Measurements from ENCODE around the gene GRIA4. TPM values are rescaled to one million over a fixed set of nuclear protein-coding genes. Genes with fewer than 3 reads are reported as not detected.

Gene GRIA4
- total and polyA plus RNA-seq, 2 of the 13 experiments (the other 11 are each of a cell fraction or from before 2014, with no cell fraction given) = not detected

GRCh38 chr11:106014035-106014434 lies 404.2 kb downstream of the GRIA4 start:
- intact Hi-C loops (cut with micrococcal nuclease; ENCODE audit: unreplicated experiment) = no loop called here

More at GRCh38 chr11:106014035-106014434, 404.2 kb downstream of the GRIA4 start:
- no peaks in the 10 kb centered on the region for H4K20me1 ChIP-seq (ENCODE audit: insufficient read depth, low read length)
- H3K4me2 ChIP-seq (ENCODE audit: low read depth, low read length) = no peak overlapping the region
- H3K9ac ChIP-seq (ENCODE audit: insufficient read depth, low read depth, low read length) = no peak overlapping the region
- ChIA-PET CTCF (ENCODE audit: low intra/inter-chr PET ratio, low total read pairs) (no interaction called here), POLR2A (no interaction called here)
- no TSS peak for BruUV-seq (replicated peaks)
- DNase-seq (ENCODE audit: low spot score) (no peak), FAIRE-seq (no peak), ATAC-seq (no peak)
- no peak overlapping the region for H2AFZ ChIP-seq (ENCODE audit: low read length)
- peaks cover 22% of the 10 kb centered on the region for H3K4me1 ChIP-seq (ENCODE audit: insufficient read depth, low read length)
- H3K4me3 ChIP-seq (replicated peaks in 1 of 3; ENCODE audit: insufficient read depth in 1 of 3, low read depth in 2 of 3, low read length in 3 of 3) = no peak overlapping the region
- H3K27me3 ChIP-seq (ENCODE audit: control insufficient read depth in 1 of 2, insufficient read depth in 2 of 2, low read length in 2 of 2) = no peaks in the 10 kb centered on the region
- no peaks in the 10 kb centered on the region for H3K9me3 ChIP-seq (ENCODE audit: low read length)
- no peak overlapping the region for H3K27ac ChIP-seq (ENCODE audit: extremely low read length, insufficient read depth, low read length)
- TF ChIP-seq TEF (CRISPR knock-in tag; IDR thresholded peaks at IDR 0.05) (peak; percentile 31; the same call in 1 of the 2 replicates), ZNF710 (CRISPR knock-in tag; IDR thresholded peaks at IDR 0.05; ENCODE audit: borderline replicate concordance) (no peak), PHF20 (CRISPR knock-in tag; IDR thresholded peaks at IDR 0.05) (no peak)
- in situ Hi-C loops (cut with HindIII; ENCODE audit: extremely low pct_ligation_motif_present, low pct_unique_long_range_greater_than_20kb) = no loop called here
- 41% methylated on average over 2 of the region's 2 CpGs for WGBS (ENCODE audit: low lambda C conversion rate)
- peaks cover 3% of the 10 kb centered on the region for H3K79me2 ChIP-seq (ENCODE audit: insufficient read depth, low read length)
- H3K36me3 ChIP-seq (replicated peaks in 1 of 2; ENCODE audit: control insufficient read depth in 1 of 2, insufficient read depth in 2 of 2, low read length in 2 of 2) = peaks cover 2 to 9% of the 10 kb centered on the region in 2 experiments; a peak in 4 of 5 replicates
